ENCODE results near the gene PLA2G4B.

Gene PLA2G4B

GRCh38 chr15:41809526-41810220 is 29.0 kb upstream of the PLA2G4B start:
- no peak for DNase-seq

GRCh38 chr15:41810651-41811431 is 27.8 kb upstream of the PLA2G4B start:
- DNase-seq = peak in 1 of 5 experiments; percentile 19

GRCh38 chr15:41811432-41812195 is 27.0 kb upstream of the PLA2G4B start:
- DNase-seq = peak; percentile 44 to 81 (median 61)

GRCh38 chr15:41812820-41813375 is 25.7 kb upstream of the PLA2G4B start:
- DNase-seq = no peak

- no peak for DNase-seq
These were observed 25.2 kb upstream of the PLA2G4B start for GRCh38 chr15:41813426-41813825.

GRCh38 chr15:41814534-41814933 is 24.1 kb upstream of the PLA2G4B start:
- DNase-seq = no peak

GRCh38 chr15:41816788-41817187 is 21.9 kb upstream of the PLA2G4B start:
- no peak for DNase-seq

- no peak for DNase-seq
These were observed 21.3 kb upstream of the PLA2G4B start for GRCh38 chr15:41817327-41817726.

GRCh38 chr15:41817781-41818180 is 20.9 kb upstream of the PLA2G4B start:
- no peak for DNase-seq

- DNase-seq = no peak
These were observed 19.1 kb upstream of the PLA2G4B start for GRCh38 chr15:41819455-41820050.

- no peak for DNase-seq
These were observed 17.7 kb upstream of the PLA2G4B start for GRCh38 chr15:41820791-41821423.

GRCh38 chr15:41821831-41822230 is 16.8 kb upstream of the PLA2G4B start:
- DNase-seq = no peak

GRCh38 chr15:41822471-41822870 is 16.2 kb upstream of the PLA2G4B start:
- no peak for DNase-seq

- DNase-seq = no peak
These were observed 15.7 kb upstream of the PLA2G4B start for GRCh38 chr15:41822957-41823356.

- no peak for DNase-seq
These were observed 15.1 kb upstream of the PLA2G4B start for GRCh38 chr15:41823502-41823901.

GRCh38 chr15:41824062-41824745 is 14.4 kb upstream of the PLA2G4B start:
- no peak for DNase-seq

GRCh38 chr15:41825145-41825544 is 13.5 kb upstream of the PLA2G4B start:
- no peak for DNase-seq

- DNase-seq = no peak
These were observed 12.8 kb upstream of the PLA2G4B start for GRCh38 chr15:41825572-41826535.

- DNase-seq = peak; percentile 7 to 44 (median 24)
These were observed 11.3 kb upstream of the PLA2G4B start for GRCh38 chr15:41827290-41827879.

All from T-helper 2 cell (primary cell).